Prostate gland (tissue), 2 donors: ENCODE results near the gene HSPBP1.

Experiments used
- CTCF ChIP-seq, 4 experiments: fragments of 200-600 bp in 2 of 4; fragments of 450-650 bp in 2 of 4; sonication (generic) in 2 of 4; IDR thresholded peaks; 1 replicate in 3 of 4; 2 replicates in 1 of 4; pipeline ENCODE4 v1.5.1; 2016 to 2019; ENCODE audit warnings: antibody characterized with exemption in 4 of 4, mild to moderate bottlenecking in 2 of 4, moderate library complexity in 2 of 4
- POLR2A ChIP-seq: fragments of 450-650 bp; IDR thresholded peaks from one replicate; pipeline ENCODE4 v1.6.1; 2016; ENCODE audit warnings: antibody characterized with exemption, mild to moderate bottlenecking
- POLR2AphosphoS5 ChIP-seq: sonication (generic); formaldehyde crosslinking; IDR thresholded peaks from one replicate; pipeline ENCODE4 v1.6.1; 2017; ENCODE audit warnings: antibody characterized with exemption

- TF ChIP-seq POLR2AphosphoS5 (no peak), CTCF (IDR thresholded peaks at IDR 0.05) (no peak), POLR2A (no peak)
Observed at GRCh38 chr19:55266840-55267239, 13.1 kb downstream of the HSPBP1 start.
